HEK293 (cell line): ENCODE results near the gene KLK15.

ENCODE experiments used
- CTCF ChIA-PET: fragments of 350-600 bp; formaldehyde crosslinking; extraction: SDS; loops from one replicate; lab custom pipeline; 2021; ENCODE audit warnings: antibody characterized with exemption; lab: Yijun Ruan, JAX
- POLR2A ChIA-PET: fragments of 300-600 bp; formaldehyde crosslinking; extraction: SDS; loops from one replicate; lab custom pipeline; 2020; ENCODE audit warnings: antibody characterized with exemption, inconsistent platforms; lab: Yijun Ruan, JAX
- H3K27ac ChIP-seq: fragments of 200-500 bp; sonication (Bioruptor generic); 2 replicates; pipeline ENCODE4 v1.5.1; 2014; ENCODE audit warnings: low read depth, low read length, control low read depth, inconsistent platforms; ENCODE audit errors: extremely low read depth
- H3K36me3 ChIP-seq, 2 experiments: fragments of 200-500 bp in 1 of 2; sonication (Bioruptor generic) in 1 of 2; 1 replicate in 1 of 2; 2 replicates in 1 of 2; pipeline ENCODE4 v1.5.1; 2014 to 2017; ENCODE audit warnings: inconsistent platforms in 2 of 2, low read length in 2 of 2; ENCODE audit not compliant: control insufficient read depth in 2 of 2, insufficient read depth in 1 of 2
- H3K4me1 ChIP-seq: fragments of 200-500 bp; sonication (Bioruptor generic); 2 replicates; pipeline ENCODE4 v1.5.1; 2014; ENCODE audit warnings: mild to moderate bottlenecking, low read length, inconsistent platforms; ENCODE audit not compliant: control insufficient read depth, insufficient read depth
- H3K4me3 ChIP-seq: 2 replicates; pipeline ENCODE4 v1.5.1; 2011; ENCODE audit warnings: low read depth, mild to moderate bottlenecking, control low read depth, low read length, moderate library complexity
- H3K9me3 ChIP-seq: fragments of 200-500 bp; sonication (Bioruptor generic); 2 replicates; pipeline ENCODE4 v1.5.1; 2014; ENCODE audit warnings: low read depth, low read length, inconsistent platforms; ENCODE audit not compliant: control insufficient read depth, insufficient read depth
- BCL11A ChIP-seq: fragments of 450-650 bp; formaldehyde crosslinking; IDR thresholded peaks from 2 replicates; pipeline ENCODE4 v1.5.1; 2016; ENCODE audit warnings: low read depth, missing biosample characterization, missing genetic modification characterization
- BCL11B ChIP-seq: fragments of 450-650 bp; formaldehyde crosslinking; IDR thresholded peaks from 2 replicates; pipeline ENCODE4 v1.5.1; 2016; ENCODE audit warnings: low read depth, missing biosample characterization, missing genetic modification characterization
- GFI1B ChIP-seq: fragments of 450-650 bp; formaldehyde crosslinking; IDR thresholded peaks from 2 replicates; pipeline ENCODE4 v1.5.1; 2016; ENCODE audit warnings: missing biosample characterization, missing genetic modification characterization
- KLF8 ChIP-seq: fragments of 450-650 bp; formaldehyde crosslinking; IDR thresholded peaks from 2 replicates; pipeline ENCODE4 v1.5.1; 2016; ENCODE audit warnings: missing biosample characterization, missing genetic modification characterization
- SCRT2 ChIP-seq: fragments of 450-650 bp; formaldehyde crosslinking; IDR thresholded peaks from 2 replicates; pipeline ENCODE4 v1.5.1; 2016; ENCODE audit warnings: missing biosample characterization, missing genetic modification characterization
- TSHZ1 ChIP-seq: fragments of 450-650 bp; formaldehyde crosslinking; IDR thresholded peaks from 2 replicates; pipeline ENCODE4 v1.5.1; 2016; ENCODE audit warnings: missing biosample characterization, missing genetic modification characterization, borderline replicate concordance
- ZBTB21 ChIP-seq: fragments of 450-650 bp; formaldehyde crosslinking; IDR thresholded peaks from 2 replicates; pipeline ENCODE4 v1.5.1; 2017; ENCODE audit warnings: missing biosample characterization, missing genetic modification characterization
- ZBTB6 ChIP-seq: fragments of 450-650 bp; formaldehyde crosslinking; IDR thresholded peaks from 2 replicates; pipeline ENCODE4 v1.5.1; 2017; ENCODE audit warnings: missing biosample characterization, missing genetic modification characterization
- ZBTB7A ChIP-seq: fragments of 450-650 bp; formaldehyde crosslinking; IDR thresholded peaks from 2 replicates; pipeline ENCODE4 v1.5.1; 2016; ENCODE audit warnings: low read depth, missing biosample characterization, missing genetic modification characterization
- ZEB2 ChIP-seq: fragments of 450-650 bp; formaldehyde crosslinking; IDR thresholded peaks from 2 replicates; pipeline ENCODE4 v1.5.1; 2016; ENCODE audit warnings: missing biosample characterization, missing genetic modification characterization
- ZFP41 ChIP-seq: fragments of 450-650 bp; formaldehyde crosslinking; IDR thresholded peaks from 2 replicates; pipeline ENCODE4 v1.5.1; 2016; ENCODE audit warnings: missing biosample characterization, missing genetic modification characterization, borderline replicate concordance
- ZNF146 ChIP-seq: fragments of 450-650 bp; formaldehyde crosslinking; IDR thresholded peaks from 2 replicates; pipeline ENCODE4 v1.5.1; 2016; ENCODE audit warnings: missing biosample characterization, missing genetic modification characterization
- ZNF311 ChIP-seq: fragments of 450-650 bp; formaldehyde crosslinking; IDR thresholded peaks from 2 replicates; pipeline ENCODE4 v1.5.1; 2017; ENCODE audit warnings: missing biosample characterization, missing genetic modification characterization, borderline replicate concordance
- ZNF623 ChIP-seq: fragments of 450-650 bp; formaldehyde crosslinking; IDR thresholded peaks from 2 replicates; pipeline ENCODE4 v1.5.1; 2016; ENCODE audit warnings: missing biosample characterization, missing genetic modification characterization
- ZNF664 ChIP-seq: fragments of 450-650 bp; formaldehyde crosslinking; IDR thresholded peaks from 2 replicates; pipeline ENCODE4 v1.5.1; 2016; ENCODE audit warnings: missing biosample characterization, missing genetic modification characterization
- ZNF677 ChIP-seq: fragments of 450-650 bp; IDR thresholded peaks from 2 replicates; pipeline ENCODE4 v1.5.0; 2018; ENCODE audit warnings: missing biosample characterization, mild to moderate bottlenecking, missing genetic modification characterization, moderate library complexity
- ZNF777 ChIP-seq: fragments of 450-650 bp; formaldehyde crosslinking; IDR thresholded peaks from 2 replicates; pipeline ENCODE4 v1.5.1; 2017; ENCODE audit warnings: missing biosample characterization, missing genetic modification characterization, borderline replicate concordance
- ZSCAN16 ChIP-seq: fragments of 450-650 bp; formaldehyde crosslinking; IDR thresholded peaks from 2 replicates; pipeline ENCODE4 v1.5.1; 2016; ENCODE audit warnings: missing biosample characterization, missing genetic modification characterization
- ZSCAN4 ChIP-seq: fragments of 450-650 bp; formaldehyde crosslinking; IDR thresholded peaks from 2 replicates; pipeline ENCODE4 v1.5.1; 2017; ENCODE audit warnings: missing biosample characterization, missing genetic modification characterization
- TF ChIP-seq, protein P1 (sequence below): fragments of 450-650 bp; formaldehyde crosslinking; IDR thresholded peaks from 2 replicates; pipeline ENCODE4 v1.5.1; 2017; ENCODE audit warnings: missing biosample characterization, missing genetic modification characterization
- TF ChIP-seq, protein P2 (sequence below): fragments of 450-650 bp; formaldehyde crosslinking; IDR thresholded peaks from 2 replicates; pipeline ENCODE4 v1.5.1; 2016; ENCODE audit warnings: missing biosample characterization, missing genetic modification characterization
- TF ChIP-seq, protein P3 (sequence below): fragments of 450-650 bp; formaldehyde crosslinking; IDR thresholded peaks from 2 replicates; pipeline ENCODE4 v1.5.1; 2016; ENCODE audit warnings: missing biosample characterization, missing genetic modification characterization

KLK15 gene

GRCh38 chr19:50791594-50792271 lies 41.6 kb downstream of the KLK15 start:
- Histone ChIP-seq H3K9me3 (no peaks in the 10 kb centered on the region), H3K4me1 (peaks cover 4% of the 10 kb centered on the region; the same call in 1 of the 2 replicates), H3K36me3 (peaks cover 0 to 17% of the 10 kb centered on the region in 2 experiments; a peak in 1 of 3 replicates), H3K4me3 (no peak overlapping the region), H3K27ac (no peak overlapping the region)
- CTCF ChIA-PET = interaction anchor here (0.6 to 9.4 kb wide), 4 partner anchors 8 to 184 kb away, joined by 3 to 79 read pairs (median 4); no protein-coding TSS in a partner anchor
- peak; percentile 63; the same call in 1 of the 2 replicates for TF ChIP-seq ZBTB6 (tag by site-specific recombination)
- TF ChIP-seq ZNF623 (tag by site-specific recombination) = no peak
- POLR2A ChIA-PET = interaction anchor here (0.6 to 7.9 kb wide), 4 partner anchors 11 to 227 kb away, joined by 3 to 85 read pairs (median 5); no protein-coding TSS in a partner anchor

- POLR2A ChIA-PET = interaction anchor here (0.5 to 7.9 kb wide), 2 partner anchors 12 to 334 kb away, joined by 4 to 85 read pairs; no protein-coding TSS in a partner anchor
- TF ChIP-seq ZSCAN16 = 0 out of 2 replicates have a peak, but pooled peaks have one; percentile 8
- peak; percentile 15; the same call in 1 of the 2 replicates for TF ChIP-seq ZNF664 (tag by site-specific recombination)
- 0 out of 2 replicates have a peak, but pooled peaks have one; percentile 28 for TF ChIP-seq ZEB2 (tag by site-specific recombination)
- no peak for TF ChIP-seq ZNF146 (tag by site-specific recombination)
- TF ChIP-seq, protein P1, sequence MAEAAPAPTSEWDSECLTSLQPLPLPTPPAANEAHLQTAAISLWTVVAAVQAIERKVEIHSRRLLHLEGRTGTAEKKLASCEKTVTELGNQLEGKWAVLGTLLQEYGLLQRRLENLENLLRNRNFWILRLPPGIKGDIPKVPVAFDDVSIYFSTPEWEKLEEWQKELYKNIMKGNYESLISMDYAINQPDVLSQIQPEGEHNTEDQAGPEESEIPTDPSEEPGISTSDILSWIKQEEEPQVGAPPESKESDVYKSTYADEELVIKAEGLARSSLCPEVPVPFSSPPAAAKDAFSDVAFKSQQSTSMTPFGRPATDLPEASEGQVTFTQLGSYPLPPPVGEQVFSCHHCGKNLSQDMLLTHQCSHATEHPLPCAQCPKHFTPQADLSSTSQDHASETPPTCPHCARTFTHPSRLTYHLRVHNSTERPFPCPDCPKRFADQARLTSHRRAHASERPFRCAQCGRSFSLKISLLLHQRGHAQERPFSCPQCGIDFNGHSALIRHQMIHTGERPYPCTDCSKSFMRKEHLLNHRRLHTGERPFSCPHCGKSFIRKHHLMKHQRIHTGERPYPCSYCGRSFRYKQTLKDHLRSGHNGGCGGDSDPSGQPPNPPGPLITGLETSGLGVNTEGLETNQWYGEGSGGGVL (tag by site-specific recombination) = 0 out of 2 replicates have a peak, but pooled peaks have one; percentile 12
- peak; percentile 64; the same call in 1 of the 2 replicates for TF ChIP-seq TSHZ1 (tag by site-specific recombination)
- peak; percentile 94 for TF ChIP-seq ZBTB7A (tag by site-specific recombination)
- peak; percentile 39; the same call in 1 of the 2 replicates for TF ChIP-seq ZSCAN4
- TF ChIP-seq ZFP41 (tag by site-specific recombination) = no peak
- peak; percentile 100 for TF ChIP-seq BCL11A (tag by site-specific recombination)
- TF ChIP-seq, protein P2, sequence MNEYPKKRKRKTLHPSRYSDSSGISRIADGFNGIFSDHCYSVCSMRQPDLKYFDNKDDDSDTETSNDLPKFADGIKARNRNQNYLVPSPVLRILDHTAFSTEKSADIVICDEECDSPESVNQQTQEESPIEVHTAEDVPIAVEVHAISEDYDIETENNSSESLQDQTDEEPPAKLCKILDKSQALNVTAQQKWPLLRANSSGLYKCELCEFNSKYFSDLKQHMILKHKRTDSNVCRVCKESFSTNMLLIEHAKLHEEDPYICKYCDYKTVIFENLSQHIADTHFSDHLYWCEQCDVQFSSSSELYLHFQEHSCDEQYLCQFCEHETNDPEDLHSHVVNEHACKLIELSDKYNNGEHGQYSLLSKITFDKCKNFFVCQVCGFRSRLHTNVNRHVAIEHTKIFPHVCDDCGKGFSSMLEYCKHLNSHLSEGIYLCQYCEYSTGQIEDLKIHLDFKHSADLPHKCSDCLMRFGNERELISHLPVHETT (tag by site-specific recombination) = peak; percentile 15; the same call in 1 of the 2 replicates
- TF ChIP-seq, protein P3, sequence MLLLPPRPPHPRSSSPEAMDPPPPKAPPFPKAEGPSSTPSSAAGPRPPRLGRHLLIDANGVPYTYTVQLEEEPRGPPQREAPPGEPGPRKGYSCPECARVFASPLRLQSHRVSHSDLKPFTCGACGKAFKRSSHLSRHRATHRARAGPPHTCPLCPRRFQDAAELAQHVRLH = peak; percentile 33; the same call in 1 of the 2 replicates
- TF ChIP-seq SCRT2 (tag by site-specific recombination) = peak; percentile 72
- TF ChIP-seq ZNF777 (tag by site-specific recombination) = no peak; the same call in 1 of the 2 replicates
- 0 out of 2 replicates have a peak, but pooled peaks have one; percentile 11 for TF ChIP-seq ZBTB21 (tag by site-specific recombination)
- 0 out of 2 replicates have a peak, but pooled peaks have one; percentile 7 for TF ChIP-seq GFI1B (tag by site-specific recombination)
- peak; percentile 27; the same call in 1 of the 2 replicates for TF ChIP-seq KLF8 (tag by site-specific recombination)
- no peak for TF ChIP-seq ZNF311
- peak; percentile 100 for TF ChIP-seq BCL11B (tag by site-specific recombination)
- no peak for TF ChIP-seq ZNF677 (tag by site-specific recombination)
These were observed 42.4 kb downstream of the KLK15 start for GRCh38 chr19:50790922-50791467.

More at GRCh38 chr19:50790922-50791467, 42.4 kb downstream of the KLK15 start:
- H3K9me3 ChIP-seq = no peaks in the 10 kb centered on the region
- no peak overlapping the region for H3K4me3 ChIP-seq
- peaks cover 4% of the 10 kb centered on the region; the same call in 1 of the 2 replicates for H3K4me1 ChIP-seq
- CTCF ChIA-PET = interaction anchor here (9.4 kb wide), 1 partner anchor 130 kb away, joined by 79 read pairs; no protein-coding TSS in a partner anchor
- H3K36me3 ChIP-seq = peaks cover 0 to 9% of the 10 kb centered on the region in 2 experiments; a peak in 1 of 3 replicates
- no peak overlapping the region for H3K27ac ChIP-seq
